Aorta (tissue), 5 donors: ENCODE data around the gene GTPBP4. TPM values are rescaled to one million over a fixed set of nuclear protein-coding genes. Genes with fewer than 3 reads are reported as not detected.

Experiments
- ATAC-seq: fragments of 200-7000 bp; cut with Tn5 transposase; one replicate; pipeline ENCODE4 v1.9.1; 2022; ENCODE audit warnings: moderate library complexity; ENCODE audit not compliant: low FRiP score
- DNase-seq, 2 donors: peaks; one replicate each; pipeline ENCODE4 v3.0.0-alpha.2; 2020
- H3K27ac ChIP-seq, 2 donors: one replicate each; pipeline ENCODE4 v1.5.1; 2013; ENCODE audit warnings: low read length in 2 of 2, mild to moderate bottlenecking in 2 of 2, moderate library complexity in 2 of 2, control low read depth in 1 of 2, inconsistent platforms in 1 of 2, low read depth in 1 of 2
- H3K27me3 ChIP-seq, 2 donors: one replicate each; pipeline ENCODE4 v1.6.1; 2013; ENCODE audit warnings: control low read depth in 1 of 2, low read length in 1 of 2, mild to moderate bottlenecking in 1 of 2, moderate library complexity in 1 of 2; ENCODE audit not compliant: insufficient read depth in 2 of 2, control insufficient read depth in 1 of 2
- H3K36me3 ChIP-seq, 2 donors: one replicate each; pipeline ENCODE4 v1.6.1; 2013; ENCODE audit warnings: control low read depth in 1 of 2, low read length in 1 of 2, mild to moderate bottlenecking in 1 of 2; ENCODE audit not compliant: insufficient read depth in 2 of 2, control insufficient read depth in 1 of 2
- H3K4me1 ChIP-seq, 2 donors: one replicate each; pipeline ENCODE4 v1.6.1; 2013; ENCODE audit warnings: low read length in 2 of 2, control low read depth in 1 of 2, mild to moderate bottlenecking in 1 of 2, moderate library complexity in 1 of 2; ENCODE audit not compliant: insufficient read depth in 2 of 2, control insufficient read depth in 1 of 2
- H3K4me3 ChIP-seq, 2 donors: one replicate each; pipeline ENCODE4 v1.5.1; 2013; ENCODE audit warnings: low read length in 2 of 2, control low read depth in 1 of 2, mild to moderate bottlenecking in 1 of 2
- H3K9me3 ChIP-seq: one replicate; pipeline ENCODE4 v1.6.1; 2013; ENCODE audit warnings: mild to moderate bottlenecking, low read length; ENCODE audit not compliant: control insufficient read depth
- WGBS, 2 donors: extraction: QIAGEN DNeasy Blood & Tissue Kit; methylation state at CpG; one replicate each; pipeline ENCODE4 v1.1.7; 2013; 5-methylcytosine and 5-hydroxymethylcytosine counted together
- intact Hi-C, 2 donors: fragments of 100-400 bp; cut with DNase I; formaldehyde crosslinking; loops; one replicate each; pipeline versions ENCODE4 v1.14.2 to v1.15.0; 2022
- long read RNA-seq, 2 donors: library from polyadenylated mRNA; unstranded; transcript quantifications; one replicate each; pipeline ENCODE4 v2.0.0, GENCODE V29; 2020 to 2021
- polyA plus RNA-seq, 2 donors: library from polyadenylated mRNA; stranded (reverse); fragments of 200-250 nt; gene quantifications; one replicate each; pipeline ENCODE4 v1.2.3, GENCODE V29; 2013
- total RNA-seq, 2 donors: library from RNA; stranded (reverse); fragmentation: NEBNext Ultra II Directional; extraction: Animal tissue kit (Norgen Biotek cat#: 25700); gene quantifications; one replicate each; pipeline ENCODE4 v1.2.1, GENCODE V29; 2021
- donor health status: healthy with polysubstance abuse.
- donor health status: Bipolar disorder and iron deficiency.
- donor health status: DM: no; HTN: no; CAD: no.
- donor health status: DM: no; HTN: no; CAD: no.
- donor health status: DM: yes; HTN: yes; CAD: no.

Gene GTPBP4
- total RNA-seq: 10 to 100 TPM; 29.2 to 46.9 TPM
- polyA plus RNA-seq: 10 to 100 TPM; 21.6 to 24.7 TPM
- long read RNA-seq, donor 1, full-length matches to known transcripts: 46 of 159 reads
- long read RNA-seq, donor 1, partial matches to known transcripts: 97 of 159 reads
- long read RNA-seq, donor 1, other reads (novel, unspliced or antisense): 16 of 159 reads
- long read RNA-seq, donor 2, full-length matches to known transcripts: 6 of 15 reads
- long read RNA-seq, donor 2, partial matches to known transcripts: 4 of 15 reads
- long read RNA-seq, donor 2, other reads (novel, unspliced or antisense): 5 of 15 reads

DNA sequence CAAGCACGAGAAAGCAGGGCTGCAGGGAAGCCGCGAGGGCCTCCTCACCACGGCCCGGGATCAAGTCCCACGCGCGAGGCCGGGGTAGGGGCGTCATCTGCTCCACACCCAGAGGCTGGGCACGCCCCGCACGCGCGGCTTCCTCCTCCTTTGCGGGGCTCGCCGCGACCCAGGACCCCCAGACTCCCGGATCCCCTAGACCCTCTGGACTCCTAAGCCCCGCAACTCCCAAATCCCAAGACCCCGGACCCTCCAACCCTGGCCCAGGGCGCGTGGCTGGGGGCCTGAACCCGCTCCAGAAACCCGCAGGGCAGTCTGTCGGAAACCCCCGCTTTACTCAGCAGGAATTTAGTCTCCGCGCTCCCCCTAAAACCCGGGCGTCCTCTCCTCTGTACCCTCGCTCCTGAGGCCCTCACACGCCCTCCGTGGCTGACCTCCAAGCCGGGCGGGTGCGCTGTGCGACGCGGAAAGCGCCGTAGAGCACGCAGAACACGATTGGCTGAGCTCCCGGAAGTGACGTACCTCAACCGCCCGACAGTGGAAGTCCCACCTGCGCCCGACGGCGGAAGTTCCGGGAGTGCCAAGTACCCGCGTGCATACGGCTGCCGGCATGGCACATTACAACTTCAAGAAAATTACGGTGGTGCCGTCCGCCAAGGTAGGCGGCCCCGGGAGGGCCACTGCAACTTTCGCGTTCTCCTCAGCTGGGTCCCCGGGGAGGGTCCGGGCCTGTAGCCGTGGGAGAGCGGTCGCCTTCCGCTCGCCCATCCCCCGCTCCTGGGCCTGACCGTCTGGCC is at the start of gene GTPBP4:
TSS of gene GTPBP4 (plus strand) at position 565 of the 797 bp plus-strand sequence. CDS start at position 611, 46 bp downstream.
- Histone ChIP-seq H3K27ac (peak within 1 kb of the TSS in 1 of 2 donors; percentile 62), H3K36me3 (no peaks in the 10 kb centered on the region), H3K4me3 (peak within 1 kb of the TSS; percentile 70 to 81), H3K27me3 (no peaks in the 10 kb centered on the region), H3K9me3 (no peaks in the 10 kb centered on the region), H3K4me1 (no peaks in the 10 kb centered on the region)
- ATAC-seq (peak; percentile 99), DNase-seq (peak; percentile 99 to 100)
- intact Hi-C loops: loop anchor here in 1 of 2 donors (5.0 kb wide), 2 partner anchors 56 to 69 kb away; partner anchors contain the start of genes LARP4B and WDR37
- 0% methylated on average over 70 to 74 of the region's 74 CpGs for WGBS, 2 donors

DNA sequence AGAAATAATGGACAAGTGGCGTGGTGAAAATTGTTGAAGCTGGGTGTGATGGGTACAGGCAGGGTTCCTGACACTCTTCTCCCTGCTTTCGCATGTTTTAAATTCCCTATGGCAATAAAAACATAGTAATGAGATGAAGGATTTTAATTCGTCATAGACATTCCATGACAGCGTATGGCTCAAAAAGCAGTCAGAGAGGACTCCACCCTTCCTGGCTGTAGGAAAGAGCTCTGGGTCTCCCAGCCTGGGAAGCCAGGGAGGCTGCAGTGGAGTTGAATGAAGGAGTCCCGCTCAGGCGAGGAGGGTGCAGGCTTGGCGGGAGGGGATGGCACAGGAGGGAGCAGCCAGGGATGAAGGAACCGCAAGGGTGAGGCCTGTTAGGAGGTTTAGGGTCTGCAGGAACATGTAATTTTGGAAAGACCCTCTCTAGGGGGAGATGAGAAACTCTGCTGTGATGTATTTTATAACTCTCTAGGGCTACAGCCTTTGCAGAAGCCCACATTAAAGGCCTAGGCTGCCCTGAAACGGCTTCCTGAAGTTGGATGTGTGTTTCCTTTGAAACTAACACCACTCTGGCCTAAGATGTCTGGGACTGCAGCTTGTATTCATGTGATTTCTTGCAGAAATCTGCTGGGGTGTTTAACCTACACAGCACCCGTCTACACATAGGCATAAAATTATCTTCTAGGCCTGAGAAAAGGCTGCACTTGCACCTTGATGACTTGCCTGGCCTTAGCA is 49.1 kb upstream of the GTPBP4 start:
- intact Hi-C loops: no loop called here
- no peak overlapping the region for H3K27ac ChIP-seq
- H3K9me3 ChIP-seq: no peaks in the 10 kb centered on the region
- ATAC-seq (no peak), DNase-seq (no peak)
- no peak overlapping the region for H3K4me3 ChIP-seq
- no peaks in the 10 kb centered on the region for H3K27me3 ChIP-seq
- WGBS, 2 donors: 69 to 77% methylated on average over 10 of the region's 10 CpGs
- no peaks in the 10 kb centered on the region for H3K36me3 ChIP-seq
- no peaks in the 10 kb centered on the region for H3K4me1 ChIP-seq

DNA sequence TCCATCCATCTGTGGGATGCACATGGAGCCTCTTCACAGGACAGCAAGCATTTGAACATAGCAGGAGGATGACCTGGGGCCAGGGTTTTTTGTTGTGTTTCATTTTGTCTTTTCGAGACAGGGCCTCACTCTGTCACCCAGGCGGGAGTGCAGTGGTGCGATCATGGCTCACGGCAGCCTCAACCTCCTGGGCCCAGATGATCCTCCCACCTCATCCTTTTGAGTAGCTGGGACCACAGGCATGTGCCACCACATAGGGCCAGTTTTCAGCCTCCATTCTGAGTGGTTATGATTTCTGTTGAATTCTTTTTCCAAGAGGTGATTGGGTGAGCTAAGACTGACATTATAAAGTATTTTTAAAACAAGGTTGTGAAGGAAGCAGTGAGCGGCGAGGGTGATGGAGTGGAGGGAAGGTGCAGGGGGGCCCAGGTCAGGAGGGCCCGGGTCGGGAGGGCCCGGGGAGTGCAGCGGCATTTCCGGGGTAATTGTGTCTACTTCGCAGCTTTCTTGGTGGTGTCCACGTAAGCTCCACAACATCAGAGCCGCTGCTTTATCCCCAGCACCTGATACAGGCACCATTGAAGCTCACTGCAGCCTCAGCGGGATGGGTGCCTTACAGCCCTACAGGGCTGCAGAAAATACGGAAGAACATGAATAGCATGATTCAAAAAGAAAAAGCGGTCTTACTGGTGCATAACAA is 44.8 kb upstream of the GTPBP4 start:
- Histone ChIP-seq H3K9me3 (no peaks in the 10 kb centered on the region), H3K4me3 (no peak overlapping the region), H3K27ac (no peak overlapping the region), H3K27me3 (no peaks in the 10 kb centered on the region), H3K4me1 (no peaks in the 10 kb centered on the region), H3K36me3 (no peaks in the 10 kb centered on the region)
- no peak for DNase-seq
- 88 to 90% methylated on average over 17 of the region's 17 CpGs for WGBS, 2 donors
- ATAC-seq: no peak
- intact Hi-C loops: no loop called here

DNA sequence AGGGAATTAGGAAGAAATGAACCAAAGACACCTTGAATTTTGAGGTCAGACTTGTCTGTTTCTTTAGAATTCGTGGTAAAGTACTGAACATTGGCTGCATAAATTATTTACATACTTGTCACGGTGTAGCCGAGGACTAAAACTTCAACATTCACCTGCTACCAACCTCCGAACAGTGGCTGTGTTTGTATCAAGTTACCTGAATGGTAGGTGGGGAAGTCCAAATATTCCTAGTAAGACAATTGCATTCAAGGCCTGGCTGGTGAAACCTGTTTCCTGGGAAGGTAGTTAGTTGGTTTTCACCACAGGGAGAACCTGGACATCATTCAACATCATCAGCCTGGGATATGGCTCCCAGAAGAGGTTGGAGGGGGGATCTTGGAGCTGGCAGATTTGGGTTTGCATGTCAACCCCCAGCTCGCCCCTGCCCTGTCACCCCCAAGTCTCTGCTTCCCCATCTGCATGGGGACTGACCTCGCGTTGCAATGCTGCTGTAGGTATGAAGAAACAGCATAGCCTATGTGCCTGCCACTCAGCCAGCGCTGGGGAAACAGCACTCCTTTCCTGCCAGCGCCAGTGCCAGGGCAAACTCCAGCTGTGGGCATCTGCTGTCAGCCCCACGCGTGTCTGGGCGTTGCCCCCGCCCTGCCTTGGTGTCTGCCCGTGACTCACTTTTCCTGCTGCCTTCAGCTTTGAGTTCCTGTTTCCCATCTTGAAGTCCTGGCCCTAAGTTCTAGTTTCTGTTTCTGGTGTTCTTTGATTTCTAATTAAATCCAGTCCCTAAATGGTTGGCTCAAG is 44.0 kb upstream of the GTPBP4 start:
- no peak overlapping the region for H3K4me3 ChIP-seq
- intact Hi-C loops: no loop called here
- no peaks in the 10 kb centered on the region for H3K9me3 ChIP-seq
- no peak overlapping the region for H3K27ac ChIP-seq
- H3K27me3 ChIP-seq: no peaks in the 10 kb centered on the region
- peak in 1 of 2 donors; percentile 87 for DNase-seq
- H3K36me3 ChIP-seq: no peaks in the 10 kb centered on the region
- H3K4me1 ChIP-seq: no peaks in the 10 kb centered on the region
- WGBS, 2 donors: 76 to 85% methylated on average over 13 to 14 of the region's 14 CpGs
- ATAC-seq: peak; percentile 33

DNA sequence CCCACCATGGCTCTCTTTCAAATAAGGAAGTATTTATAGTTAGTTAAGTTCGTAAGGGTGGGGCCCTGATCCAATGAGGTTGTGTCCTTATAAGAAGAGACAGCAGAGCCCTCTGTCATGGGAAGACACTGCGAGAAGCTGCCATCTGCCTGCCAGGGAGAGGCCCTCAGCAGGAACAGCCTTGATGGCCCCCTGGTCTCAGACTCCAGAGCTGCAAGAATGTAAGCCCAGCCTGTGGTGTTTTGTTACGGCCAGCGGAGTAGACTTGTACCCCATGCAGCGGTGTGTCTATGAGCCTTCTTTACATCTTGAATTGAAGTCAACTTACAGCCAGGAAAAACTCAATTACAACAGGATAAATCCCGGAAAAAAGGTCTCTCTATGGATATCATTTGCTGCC is 42.5 kb upstream of the GTPBP4 start:
- intact Hi-C loops: no loop called here
- no peak for DNase-seq
- no peak overlapping the region for H3K4me3 ChIP-seq
- no peaks in the 10 kb centered on the region for H3K9me3 ChIP-seq
- no peaks in the 10 kb centered on the region for H3K4me1 ChIP-seq
- no peaks in the 10 kb centered on the region for H3K27me3 ChIP-seq
- no peak for ATAC-seq
- WGBS, 2 donors: 86 to 91% methylated on average over 6 of the region's 6 CpGs
- H3K27ac ChIP-seq: no peak overlapping the region
- no peaks in the 10 kb centered on the region for H3K36me3 ChIP-seq

DNA sequence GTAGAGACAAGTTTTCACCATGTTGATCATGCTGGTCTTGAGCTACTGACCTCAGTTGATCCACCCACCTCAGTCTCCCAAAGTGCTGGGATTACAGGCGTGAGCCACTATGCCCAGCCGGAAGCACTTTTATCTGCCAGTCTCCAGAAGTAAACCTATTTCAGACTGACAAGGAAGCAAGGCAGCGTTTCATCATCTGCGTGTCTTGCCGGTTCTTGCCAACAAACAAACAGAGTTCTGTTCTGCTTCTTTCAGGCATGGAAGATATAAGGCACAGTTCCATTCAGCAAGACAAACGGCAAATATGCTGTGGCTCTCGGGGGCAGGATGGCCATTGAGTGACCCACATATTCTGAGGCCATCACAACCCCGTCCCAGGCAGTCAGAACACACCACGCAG is 41.2 kb upstream of the GTPBP4 start:
- Histone ChIP-seq H3K27ac (no peak overlapping the region), H3K4me3 (no peak overlapping the region), H3K4me1 (no peaks in the 10 kb centered on the region), H3K27me3 (no peaks in the 10 kb centered on the region), H3K36me3 (no peaks in the 10 kb centered on the region), H3K9me3 (no peaks in the 10 kb centered on the region)
- intact Hi-C loops: no loop called here
- 83 to 84% methylated on average over 9 of the region's 9 CpGs for WGBS, 2 donors
- ATAC-seq (no peak), DNase-seq (no peak)

DNA sequence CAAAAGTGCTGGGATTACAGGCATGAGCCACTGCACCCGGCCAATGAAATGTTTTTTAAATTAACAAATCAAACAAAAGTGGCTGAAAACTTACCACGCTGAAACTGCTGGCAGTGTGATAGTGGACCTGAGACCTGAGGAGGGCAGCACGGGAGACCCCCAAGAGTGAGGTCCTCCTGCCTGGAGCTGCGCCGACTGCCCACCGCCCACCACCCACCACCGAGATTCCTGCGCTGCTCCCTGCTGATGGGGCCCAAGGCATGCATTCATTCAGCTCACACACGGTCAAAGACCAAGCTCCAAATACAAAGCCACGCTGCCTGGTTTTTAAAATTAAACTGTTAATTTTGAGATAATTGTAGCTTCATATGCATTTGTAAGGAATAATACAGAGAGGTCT is 40.4 kb upstream of the GTPBP4 start:
- H3K4me3 ChIP-seq: no peak overlapping the region
- no peaks in the 10 kb centered on the region for H3K9me3 ChIP-seq
- no peaks in the 10 kb centered on the region for H3K36me3 ChIP-seq
- H3K27me3 ChIP-seq: no peaks in the 10 kb centered on the region
- intact Hi-C loops: no loop called here
- no peak overlapping the region for H3K27ac ChIP-seq
- no peak for ATAC-seq
- DNase-seq: no peak
- WGBS, 2 donors: 93 to 95% methylated on average over 10 of the region's 10 CpGs
- H3K4me1 ChIP-seq: no peaks in the 10 kb centered on the region

DNA sequence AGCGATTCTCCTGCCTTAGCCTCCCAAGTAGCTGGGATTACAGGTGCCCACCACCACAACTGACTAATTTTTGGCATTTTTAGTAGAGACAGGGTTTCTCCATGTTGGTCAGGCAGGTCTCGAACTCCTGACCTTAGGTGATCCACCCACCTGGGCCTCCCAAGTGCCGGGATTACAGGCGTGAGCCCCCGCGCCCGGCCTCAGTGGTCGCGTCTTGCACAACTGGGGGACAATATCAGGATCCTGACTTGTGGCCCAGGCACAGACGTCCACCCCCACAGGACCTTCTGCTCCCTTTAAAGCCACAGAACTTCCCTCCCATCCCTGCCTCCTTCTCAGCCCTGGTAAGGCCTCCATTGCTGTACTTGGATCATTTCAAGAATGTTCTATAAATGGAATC is 39.9 kb upstream of the GTPBP4 start:
- intact Hi-C loops: no loop called here
- Histone ChIP-seq H3K27ac (no peak overlapping the region), H3K9me3 (no peaks in the 10 kb centered on the region), H3K27me3 (no peaks in the 10 kb centered on the region), H3K4me3 (no peak overlapping the region), H3K4me1 (no peaks in the 10 kb centered on the region), H3K36me3 (no peaks in the 10 kb centered on the region)
- DNase-seq (no peak), ATAC-seq (no peak)
- WGBS, 2 donors: 93 to 96% methylated on average over 10 of the region's 10 CpGs
